ENCODE measurements around the gene COLEC11. TPM values are rescaled to one million over a fixed set of nuclear protein-coding genes. Genes with fewer than 3 reads are reported as not detected.

Gene COLEC11
- total RNA-seq, 1 donor from 2014 or later: 2.3 TPM

GRCh38 chr2:3578987-3579386 lies 15.9 kb upstream of the COLEC11 start:
- H3K27me3 Mint-ChIP-seq (ENCODE audit: unreplicated experiment): peaks cover 5% of the 10 kb centered on the region
- no peak for DNase-seq (ENCODE audit: low spot score)
- no peak for TF ChIP-seq CTCF (IDR thresholded peaks at IDR 0.05; ENCODE audit: unreplicated experiment)
- peaks cover 36% of the 10 kb centered on the region for H3K36me3 Mint-ChIP-seq (ENCODE audit: low read depth, unreplicated experiment)
- peaks cover 23% of the 10 kb centered on the region for H3K4me1 Mint-ChIP-seq (ENCODE audit: unreplicated experiment)
- H3K27ac Mint-ChIP-seq (ENCODE audit: unreplicated experiment): peak overlapping the region; percentile 10
- H3K9me3 Mint-ChIP-seq (ENCODE audit: unreplicated experiment): no peaks in the 10 kb centered on the region
- no peak overlapping the region for H3K4me3 Mint-ChIP-seq (ENCODE audit: unreplicated experiment)

- Mint-ChIP-seq H3K9me3 (ENCODE audit: unreplicated experiment) (no peaks in the 10 kb centered on the region), H3K36me3 (ENCODE audit: low read depth, unreplicated experiment) (peaks cover 36% of the 10 kb centered on the region), H3K4me3 (ENCODE audit: unreplicated experiment) (no peak overlapping the region), H3K27me3 (ENCODE audit: unreplicated experiment) (peaks cover 5% of the 10 kb centered on the region), H3K27ac (ENCODE audit: unreplicated experiment) (no peak overlapping the region), H3K4me1 (ENCODE audit: unreplicated experiment) (peaks cover 23% of the 10 kb centered on the region)
- DNase-seq (ENCODE audit: low spot score): no peak
- TF ChIP-seq CTCF (IDR thresholded peaks at IDR 0.05; ENCODE audit: unreplicated experiment): no peak
Measured at GRCh38 chr2:3580449-3580848, 14.5 kb upstream of the COLEC11 start.

GRCh38 chr2:3581367-3582262 lies 13.3 kb upstream of the COLEC11 start:
- Mint-ChIP-seq H3K9me3 (ENCODE audit: unreplicated experiment) (no peaks in the 10 kb centered on the region), H3K27ac (ENCODE audit: unreplicated experiment) (no peak overlapping the region), H3K4me3 (ENCODE audit: unreplicated experiment) (no peak overlapping the region), H3K27me3 (ENCODE audit: unreplicated experiment) (no peaks in the 10 kb centered on the region), H3K36me3 (ENCODE audit: low read depth, unreplicated experiment) (peaks cover 32% of the 10 kb centered on the region), H3K4me1 (ENCODE audit: unreplicated experiment) (peaks cover 13% of the 10 kb centered on the region)
- no peak for TF ChIP-seq CTCF (IDR thresholded peaks at IDR 0.05; ENCODE audit: unreplicated experiment)
- no peak for DNase-seq (ENCODE audit: low spot score)

- no peak for DNase-seq (ENCODE audit: low spot score)
- H3K27ac Mint-ChIP-seq (ENCODE audit: unreplicated experiment): no peak overlapping the region
- H3K4me3 Mint-ChIP-seq (ENCODE audit: unreplicated experiment): no peak overlapping the region
- no peak for TF ChIP-seq CTCF (IDR thresholded peaks at IDR 0.05; ENCODE audit: unreplicated experiment)
- H3K27me3 Mint-ChIP-seq (ENCODE audit: unreplicated experiment): no peaks in the 10 kb centered on the region
- peaks cover 25% of the 10 kb centered on the region for H3K36me3 Mint-ChIP-seq (ENCODE audit: low read depth, unreplicated experiment)
- no peaks in the 10 kb centered on the region for H3K9me3 Mint-ChIP-seq (ENCODE audit: unreplicated experiment)
- no peaks in the 10 kb centered on the region for H3K4me1 Mint-ChIP-seq (ENCODE audit: unreplicated experiment)
Measured at GRCh38 chr2:3584076-3584475, 10.8 kb upstream of the COLEC11 start.

GRCh38 chr2:3584608-3585260 lies 10.2 kb upstream of the COLEC11 start:
- H3K4me1 Mint-ChIP-seq (ENCODE audit: unreplicated experiment): no peaks in the 10 kb centered on the region

More at GRCh38 chr2:3584608-3585260, 10.2 kb upstream of the COLEC11 start:
- H3K9me3 Mint-ChIP-seq (ENCODE audit: unreplicated experiment): no peaks in the 10 kb centered on the region
- no peak overlapping the region for H3K4me3 Mint-ChIP-seq (ENCODE audit: unreplicated experiment)
- H3K27me3 Mint-ChIP-seq (ENCODE audit: unreplicated experiment): no peaks in the 10 kb centered on the region
- peaks cover 26% of the 10 kb centered on the region for H3K36me3 Mint-ChIP-seq (ENCODE audit: low read depth, unreplicated experiment)
- H3K27ac Mint-ChIP-seq (ENCODE audit: unreplicated experiment): no peak overlapping the region
- no peak for TF ChIP-seq CTCF (IDR thresholded peaks at IDR 0.05; ENCODE audit: unreplicated experiment)
- no peak for DNase-seq (ENCODE audit: low spot score)

Data from endothelial cell (in vitro differentiated cells).